Lung (tissue), 12 donors: Measurements from ENCODE around the gene SMARCA2. TPM values are rescaled to one million over a fixed set of nuclear protein-coding genes. Genes with fewer than 3 reads are reported as not detected.
A peak's percentile ranks its signal among the peaks of the same experiment; 100 is the strongest.

Experiments
- ATAC-seq: fragments of 200-7000 bp; cut with Tn5 transposase; one replicate; pipeline ENCODE4 v1.9.1; 2020; ENCODE audit warnings: moderate number of reproducible peaks; ENCODE audit not compliant: insufficient read depth, low FRiP score
- DNase-seq, 3 donors: peaks; one replicate each; pipeline ENCODE4 v3.0.0-alpha.2; 2013 to 2017
- H3K27ac ChIP-seq, 2 donors: one replicate each; pipeline ENCODE4 v1.5.1; 2013; ENCODE audit warnings: mild to moderate bottlenecking in 2 of 2, moderate library complexity in 2 of 2, control low read depth in 1 of 2, inconsistent platforms in 1 of 2, low read depth in 1 of 2, low read length in 1 of 2
- H3K27me3 ChIP-seq, 3 donors: one replicate each; pipeline ENCODE4 v1.5.1; 2013; ENCODE audit warnings: low read length in 2 of 3; ENCODE audit not compliant: control insufficient read depth in 3 of 3, insufficient read depth in 3 of 3
- H3K36me3 ChIP-seq, 4 donors: one replicate each; pipeline ENCODE4 v1.5.1; 2013; ENCODE audit warnings: low read length in 4 of 4, mild to moderate bottlenecking in 1 of 4, moderate library complexity in 1 of 4; ENCODE audit not compliant: control insufficient read depth in 4 of 4, insufficient read depth in 4 of 4
- H3K4me1 ChIP-seq, 5 donors: one replicate each; pipeline ENCODE4 v1.5.1; 2013; ENCODE audit warnings: low read length in 5 of 5, mild to moderate bottlenecking in 2 of 5, moderate library complexity in 1 of 5; ENCODE audit not compliant: control insufficient read depth in 5 of 5, insufficient read depth in 5 of 5
- H3K4me3 ChIP-seq: one replicate; pipeline ENCODE4 v1.5.1; 2013; ENCODE audit warnings: mild to moderate bottlenecking, control low read depth, moderate library complexity
- H3K9ac ChIP-seq, 2 donors: one replicate each; pipeline ENCODE4 v1.5.1; 2013; ENCODE audit warnings: low read length in 2 of 2, control low read depth in 1 of 2; ENCODE audit not compliant: insufficient read depth in 1 of 2
- H3K9me3 ChIP-seq, 4 donors: one replicate each; pipeline ENCODE4 v1.5.1; 2013; ENCODE audit warnings: low read length in 3 of 4, mild to moderate bottlenecking in 1 of 4, moderate library complexity in 1 of 4; ENCODE audit not compliant: control insufficient read depth in 4 of 4, insufficient read depth in 3 of 4
- WGBS, 2 donors: extraction: QIAGEN DNeasy Blood & Tissue Kit; methylation state at CpG; one replicate each; pipeline ENCODE4 v1.1.7; 2013; 5-methylcytosine and 5-hydroxymethylcytosine counted together
- polyA plus RNA-seq, 2 donors: library from polyadenylated mRNA; stranded (reverse); fragments of 200-250 nt; gene quantifications; one replicate each; pipeline ENCODE4 v1.2.1, GENCODE V29; 2013
- total RNA-seq, 2 donors: library from RNA; depleted of rRNA in 1 of 2; stranded (reverse); fragments of >200 nt in 1 of 2; gene quantifications; one replicate each; pipeline ENCODE4 v1.2.1, GENCODE V29; 2014 to 2021
- TF ChIP-seq, protein P1 (sequence below): IDR thresholded peaks from 2 replicates; pipeline ENCODE4 v1.5.1; 2012; ENCODE audit warnings: mild to moderate bottlenecking; ENCODE audit errors: control extremely low read depth, extremely low read depth
- donor health status: control.
- donor health status: control.
- donor health status: Bipolar disorder and iron deficiency.
- donor health status: healthy.
- donor health status: DM: yes; HTN: yes; CAD: no.

The SMARCA2 gene
- total and polyA plus RNA-seq, 4 donors: 30.0 to 196 (median 80.2) TPM

DNA sequence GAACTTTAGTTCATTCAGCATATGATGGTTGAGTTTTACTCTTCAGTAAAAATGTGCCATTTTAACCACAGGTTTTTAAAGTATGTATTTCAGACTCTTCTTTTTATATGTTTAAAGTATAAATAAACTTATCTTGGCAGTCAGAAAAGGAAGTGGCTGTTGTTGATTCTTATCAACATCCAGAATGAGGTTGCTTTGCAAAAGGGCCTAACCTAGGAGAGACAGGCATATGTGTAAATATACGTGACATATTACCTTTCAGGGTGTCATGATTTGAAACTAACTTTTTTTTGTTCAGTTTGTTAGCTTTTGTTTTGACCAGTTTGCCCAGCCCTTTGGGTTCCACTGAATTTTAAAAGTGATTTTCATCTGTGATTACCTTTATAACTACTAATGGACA, 7.4 kb downstream of the SMARCA2 start:
- Histone ChIP-seq H3K36me3 (no peaks in the 10 kb centered on the region), H3K27me3 (no peaks in the 10 kb centered on the region), H3K4me3 (no peak overlapping the region), H3K9me3 (no peaks in the 10 kb centered on the region), H3K27ac (peak overlapping the region in 1 of 2 donors; percentile 34), H3K9ac (no peak overlapping the region), H3K4me1 (peaks cover 19 to 44% (median 21%) of the 10 kb centered on the region in 5 donors)
- WGBS, 2 donors: 24 to 39% methylated on average over 1 of the region's 1 CpG
- ATAC-seq: no peak
- DNase-seq: no peak
- TF ChIP-seq, protein P1, sequence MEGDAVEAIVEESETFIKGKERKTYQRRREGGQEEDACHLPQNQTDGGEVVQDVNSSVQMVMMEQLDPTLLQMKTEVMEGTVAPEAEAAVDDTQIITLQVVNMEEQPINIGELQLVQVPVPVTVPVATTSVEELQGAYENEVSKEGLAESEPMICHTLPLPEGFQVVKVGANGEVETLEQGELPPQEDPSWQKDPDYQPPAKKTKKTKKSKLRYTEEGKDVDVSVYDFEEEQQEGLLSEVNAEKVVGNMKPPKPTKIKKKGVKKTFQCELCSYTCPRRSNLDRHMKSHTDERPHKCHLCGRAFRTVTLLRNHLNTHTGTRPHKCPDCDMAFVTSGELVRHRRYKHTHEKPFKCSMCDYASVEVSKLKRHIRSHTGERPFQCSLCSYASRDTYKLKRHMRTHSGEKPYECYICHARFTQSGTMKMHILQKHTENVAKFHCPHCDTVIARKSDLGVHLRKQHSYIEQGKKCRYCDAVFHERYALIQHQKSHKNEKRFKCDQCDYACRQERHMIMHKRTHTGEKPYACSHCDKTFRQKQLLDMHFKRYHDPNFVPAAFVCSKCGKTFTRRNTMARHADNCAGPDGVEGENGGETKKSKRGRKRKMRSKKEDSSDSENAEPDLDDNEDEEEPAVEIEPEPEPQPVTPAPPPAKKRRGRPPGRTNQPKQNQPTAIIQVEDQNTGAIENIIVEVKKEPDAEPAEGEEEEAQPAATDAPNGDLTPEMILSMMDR: no peak

- H3K4me1 ChIP-seq: peaks cover 19 to 47% (median 21%) of the 10 kb centered on the region in 5 donors
- 35 to 42% methylated on average over 3 of the region's 3 CpGs for WGBS, 2 donors
- H3K27me3 ChIP-seq: no peaks in the 10 kb centered on the region
- no peak for DNase-seq
- H3K9ac ChIP-seq: no peak overlapping the region
- no peak for ATAC-seq
- peak overlapping the region; percentile 15 to 34 for H3K27ac ChIP-seq
- no peaks in the 10 kb centered on the region for H3K36me3 ChIP-seq
- TF ChIP-seq, protein P1: no peak
- H3K9me3 ChIP-seq: no peaks in the 10 kb centered on the region
- H3K4me3 ChIP-seq: no peak overlapping the region
Measured at GRCh38 chr9:2023042-2023441, 7.9 kb downstream of the SMARCA2 start.

DNA sequence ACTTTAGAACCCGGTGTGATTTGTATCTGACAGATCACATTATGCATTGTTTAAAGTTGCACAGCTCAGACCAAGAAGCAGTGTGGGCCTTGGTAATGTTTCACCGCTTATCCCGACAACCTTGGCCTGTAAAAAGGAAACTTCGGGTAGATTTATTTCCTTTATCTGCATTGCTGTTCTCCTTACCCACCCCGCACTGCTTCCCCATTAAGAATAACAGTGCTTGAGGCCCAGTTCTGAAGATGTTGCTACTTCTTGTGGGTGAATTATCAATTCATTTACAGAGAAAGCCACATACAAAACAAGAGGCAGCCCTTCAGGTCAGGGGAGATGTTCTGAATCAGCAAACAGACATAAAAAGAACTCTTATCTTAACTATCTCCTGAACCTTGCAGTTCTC, 8.4 kb downstream of the SMARCA2 start:
- peak overlapping the region; percentile 4 to 60 for H3K27ac ChIP-seq

More for the DNA sequence above, 8.4 kb downstream of the SMARCA2 start:
- Histone ChIP-seq H3K27me3 (no peaks in the 10 kb centered on the region), H3K4me3 (no peak overlapping the region), H3K4me1 (peaks cover 18 to 45% (median 20%) of the 10 kb centered on the region in 5 donors), H3K9ac (no peak overlapping the region), H3K36me3 (no peaks in the 10 kb centered on the region), H3K9me3 (no peaks in the 10 kb centered on the region)
- 16 to 34% methylated on average over 5 of the region's 5 CpGs for WGBS, 2 donors
- TF ChIP-seq, protein P1: no peak
- ATAC-seq: no peak
- no peak for DNase-seq
